K562 (cell line): ENCODE measurements around the gene C17orf50. TPM values are rescaled to one million over a fixed set of nuclear protein-coding genes. Genes with fewer than 3 reads are reported as not detected.
A peak's percentile ranks its signal among the peaks of the same experiment; 100 is the strongest.

Experiments
- ATAC-seq: fragments of 200-7000 bp; cut with Tn5 transposase; 3 replicates; pipeline ENCODE4 v1.9.1; 2020; ENCODE audit warnings: moderate library complexity
- BruUV-seq: library from RNA; stranded (reverse); fragments of 400-500 nt; replicated peaks from 2 replicates; lab custom pipeline; 2021; lab: Mats Ljungman, UMichigan
- CTCF ChIA-PET: fragments of 300-600 bp; formaldehyde crosslinking; extraction: SDS; loops from one replicate; lab custom pipeline; 2021; ENCODE audit warnings: low intra/inter-chr PET ratio; lab: Yijun Ruan, JAX
- POLR2A ChIA-PET: fragments of 300-600, 350-650 bp; sonication (Branson Sonifier 250); formaldehyde crosslinking; extraction: SDS; loops from one replicate; lab custom pipeline; 2021; ENCODE audit warnings: antibody characterized with exemption, inconsistent platforms; lab: Yijun Ruan, JAX
- DNase-seq, 4 experiments: peaks; one replicate each; pipeline versions ENCODE4 v3.0.0 to v3.0.0-alpha.2; 2011 to 2018; ENCODE audit warnings: low spot score in 3 of 4, mixed read lengths in 3 of 4; ENCODE audit errors: extremely low read depth in 1 of 4
- FAIRE-seq: peaks from 2 replicates; lab custom pipeline; 2011; peaks lifted over from hg19 to GRCh38; lab: Jason Lieb, UNC
- H2AFZ ChIP-seq: 2 replicates; pipeline ENCODE4 v1.6.0; 2011; ENCODE audit warnings: low read depth, low read length, control low read depth, inconsistent platforms
- H3K27ac ChIP-seq: fragments of 200-600 bp; 3 replicates; pipeline ENCODE4 v1.8.0; 2011; ENCODE audit warnings: low read depth, mild to moderate bottlenecking, control low read depth, inconsistent platforms, low read length, moderate library complexity, mixed read lengths; ENCODE audit errors: extremely low read depth
- H3K27me3 ChIP-seq, 2 experiments: fragments of 300-600 bp in 1 of 2; 2 replicates in 1 of 2; 3 replicates in 1 of 2; pipeline versions ENCODE4 v1.6.0 to v1.8.0; 2011; ENCODE audit warnings: inconsistent platforms in 2 of 2, low read length in 2 of 2, mild to moderate bottlenecking in 1 of 2, mixed read lengths in 1 of 2, moderate library complexity in 1 of 2; ENCODE audit not compliant: control insufficient read depth in 2 of 2, insufficient read depth in 2 of 2
- H3K36me3 ChIP-seq: fragments of 300-600 bp; 3 replicates; pipeline ENCODE4 v1.8.0; 2011; ENCODE audit warnings: mild to moderate bottlenecking, low read length, inconsistent platforms; ENCODE audit not compliant: control insufficient read depth, insufficient read depth
- H3K4me1 ChIP-seq, 2 experiments: fragments of 200-600 bp in 1 of 2; replicated peaks in 1 of 2; 2 replicates in 1 of 2; 3 replicates in 1 of 2; pipeline versions ENCODE4 v1.5.1 to v1.8.0; 2011; ENCODE audit warnings: inconsistent platforms in 2 of 2, low read length in 2 of 2, mild to moderate bottlenecking in 1 of 2, mixed read lengths in 1 of 2, moderate library complexity in 1 of 2; ENCODE audit not compliant: control insufficient read depth in 2 of 2, insufficient read depth in 2 of 2
- H3K4me2 ChIP-seq: 2 replicates; pipeline ENCODE4 v1.6.1; 2011; ENCODE audit warnings: low read length, control low read depth, inconsistent platforms, mixed read lengths; ENCODE audit not compliant: insufficient read depth
- H3K4me3 ChIP-seq: fragments of 200-600 bp; sonication (generic), shearing (Covaris generic); 2 replicates; pipeline ENCODE4 v1.5.1; 2016; ENCODE audit warnings: control low read depth, inconsistent platforms
- H3K79me2 ChIP-seq: fragments of 200-600 bp; 3 replicates; pipeline ENCODE4 v1.8.0; 2011; ENCODE audit warnings: low read length, inconsistent platforms; ENCODE audit not compliant: control insufficient read depth, insufficient read depth
- H3K9ac ChIP-seq, 2 experiments: 2 replicates each; pipeline versions ENCODE4 v1.6.0 to v1.6.1; 2011; ENCODE audit warnings: low read depth in 2 of 2, low read length in 2 of 2, control low read depth in 1 of 2, inconsistent platforms in 1 of 2, mild to moderate bottlenecking in 1 of 2, mixed read lengths in 1 of 2; ENCODE audit not compliant: insufficient read depth in 1 of 2
- H3K9me1 ChIP-seq: one replicate; pipeline ENCODE4 v1.6.0; 2011; ENCODE audit warnings: inconsistent platforms, mild to moderate bottlenecking, low read length, moderate library complexity; ENCODE audit not compliant: control insufficient read depth, insufficient read depth
- H3K9me3 ChIP-seq: replicated peaks from 2 replicates; pipeline ENCODE4 v1.5.1; 2011; ENCODE audit warnings: low read depth, low read length, inconsistent platforms; ENCODE audit not compliant: control insufficient read depth, insufficient read depth
- H4K20me1 ChIP-seq: replicated peaks from 2 replicates; pipeline ENCODE4 v1.6.1; 2011; ENCODE audit warnings: low read length, inconsistent platforms, mixed read lengths; ENCODE audit not compliant: control insufficient read depth, insufficient read depth
- ETS2 ChIP-seq: IDR thresholded peaks from 2 replicates; pipeline ENCODE4 v1.6.1; 2016; ENCODE audit warnings: borderline replicate concordance, missing genetic modification characterization, mild to moderate bottlenecking, moderate library complexity, missing compliant biosample characterization; ENCODE audit not compliant: poor library complexity, severe bottlenecking
- MCM7 ChIP-seq, 2 experiments: fragments of 450-650 bp; IDR thresholded peaks; 2 replicates each; pipeline ENCODE4 v1.6.1; 2016 to 2018
- NFATC3 ChIP-seq: fragments of 450-650 bp; IDR thresholded peaks from 2 replicates; pipeline ENCODE4 v1.6.1; 2017; ENCODE audit warnings: mild to moderate bottlenecking
- RHOXF2B ChIP-seq: fragments of 250-450 bp; sonication (Bioruptor Pico); conservative IDR thresholded peaks from 2 replicates; pipeline ENCODE4 v1.5.1; 2021
- SMARCC2 ChIP-seq: fragments of 450-650 bp; IDR thresholded peaks from 2 replicates; pipeline ENCODE4 v1.6.1; 2017; ENCODE audit warnings: antibody characterized with exemption, moderate library complexity, mild to moderate bottlenecking, low read depth
- SRSF9 ChIP-seq: fragments of 200-400 bp; formaldehyde crosslinking; IDR thresholded peaks from 2 replicates; pipeline ENCODE4 v1.6.1; 2017; ENCODE audit warnings: low read depth, low read length, borderline replicate concordance
- STAT5A ChIP-seq: IDR thresholded peaks from 2 replicates; pipeline ENCODE4 v1.6.1; 2012; ENCODE audit warnings: low read length, inconsistent platforms, borderline replicate concordance
- TARDBP ChIP-seq: fragments of 450-650 bp; IDR thresholded peaks from 2 replicates; pipeline ENCODE4 v1.6.1; 2016
- ZBTB7A ChIP-seq: IDR thresholded peaks from 2 replicates; pipeline ENCODE4 v1.6.1; 2011; ENCODE audit warnings: low read depth, mild to moderate bottlenecking, low read length, moderate library complexity, borderline replicate concordance; ENCODE audit not compliant: control insufficient read depth
- WGBS: fragments of 100-300 bp; shearing (Covaris generic); methylation state at CpG from one replicate; pipeline ENCODE4 v1.1.6; 2016; ENCODE audit warnings: low coverage, mixed read lengths; ENCODE audit not compliant: insufficient coverage; ENCODE audit errors: missing lambda C conversion rate; 5-methylcytosine and 5-hydroxymethylcytosine counted together
- in situ Hi-C: fragments of 300-500 bp; cut with MboI; formaldehyde crosslinking; loops from 4 replicates; pipeline ENCODE4 v1.15.0; 2018; ENCODE audit warnings: inconsistent platforms, mixed read lengths
- intact Hi-C: fragments of 100-400 bp; cut with micrococcal nuclease; formaldehyde crosslinking; loops from 2 replicates; pipeline ENCODE4 v1.14.2; 2022
- polyA plus RNA-seq, 8 experiments: library from polyadenylated mRNA; depleted of rRNA in 4 of 8; stranded (reverse) in 5 of 8; unstranded in 3 of 8; fragments of >200 nt; fragmentation: Nextera tagmentation in 2 of 8; fragmentation: Illumina TruSeq in 1 of 8; extraction: Ambion mirVana in 2 of 8; extraction: Trizol in 1 of 8; gene quantifications; 2 replicates each; pipeline versions ENCODE4 v1.2.1 to v1.2.3, GENCODE V29; 2011 to 2014; ENCODE audit warnings: inconsistent platforms in 1 of 8, missing spikeins in 1 of 8
- total RNA-seq, 7 experiments: library from RNA; depleted of rRNA in 6 of 7; stranded (reverse); fragments of >200 nt in 6 of 7; fragmentation: Illumina TruSeq in 2 of 7; extraction: Trizol in 2 of 7; gene quantifications; 2 replicates each; pipeline versions ENCODE4 v1.2.1 to v1.2.3, GENCODE V29; 2011 to 2021; ENCODE audit warnings: low replicate concordance in 1 of 7
- TF ChIP-seq, protein P1 (sequence below): IDR thresholded peaks from 2 replicates; pipeline ENCODE4 v1.6.1; 2011; ENCODE audit not compliant: insufficient read length; ENCODE audit errors: extremely low read depth
- TF ChIP-seq, protein P2 (sequence below): sonication (generic); formaldehyde crosslinking; IDR thresholded peaks from 2 replicates; pipeline ENCODE4 v1.8.1; 2023; ENCODE audit warnings: mild to moderate bottlenecking, missing genetic modification reagents
- TF ChIP-seq, protein P3 (sequence below), 3 experiments: IDR thresholded peaks in 2 of 3; conservative IDR thresholded peaks in 1 of 3; 2 replicates each; pipeline ENCODE4 v1.5.1; 2011 to 2012; ENCODE audit warnings: low read length in 3 of 3, mild to moderate bottlenecking in 3 of 3, control low read depth in 2 of 3, improper control_type of control experiment in 1 of 3, inconsistent platforms in 1 of 3, low read depth in 1 of 3, mixed read lengths in 1 of 3, moderate library complexity in 1 of 3; ENCODE audit not compliant: insufficient read depth in 2 of 3
- TF ChIP-seq, protein P4 (sequence below): IDR thresholded peaks from 2 replicates; pipeline ENCODE4 v1.6.1; 2011; ENCODE audit warnings: borderline replicate concordance, low read depth, mild to moderate bottlenecking, moderate library complexity, low read length; ENCODE audit not compliant: insufficient read depth, poor library complexity, severe bottlenecking

The C17orf50 gene
- total and polyA plus RNA-seq, 9 of the 15 experiments (the other 6 are each of a cell fraction or from before 2014, with no cell fraction given), result not detected

DNA sequence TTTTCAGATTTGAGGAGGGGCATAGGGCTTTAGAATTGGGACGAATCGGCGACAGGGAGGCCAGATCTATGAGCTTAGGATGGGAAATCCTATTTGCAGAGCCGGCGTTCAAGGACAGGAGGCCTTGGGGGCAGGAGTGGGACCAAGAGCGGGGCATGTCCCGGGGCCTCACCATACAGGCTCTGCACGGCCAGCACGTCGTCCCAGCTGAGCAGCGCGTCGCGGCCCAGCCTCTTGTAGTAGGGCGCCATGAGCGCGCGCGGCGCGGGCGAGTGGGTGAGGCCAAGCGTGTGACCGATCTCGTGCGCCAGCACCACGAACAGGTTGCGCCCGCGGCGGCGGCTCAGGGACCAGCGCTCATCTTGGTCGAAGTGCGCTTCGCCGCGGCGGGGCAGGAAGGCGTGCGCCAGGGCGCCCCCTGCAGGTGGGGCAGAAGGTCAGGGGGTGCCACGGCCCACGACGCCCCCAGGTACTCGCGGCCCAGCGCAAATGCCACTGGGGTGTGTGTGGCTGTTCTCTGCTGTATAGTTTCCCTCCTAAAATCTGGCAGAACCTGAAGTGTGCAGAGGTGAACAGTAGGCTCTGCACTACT lies 9.3 kb downstream of the C17orf50 start:
- 52% methylated on average over 31 of the region's 48 CpGs for WGBS
- ChIA-PET CTCF (no interaction called here), POLR2A (interaction anchor here (0.9 to 1.3 kb wide), 3 partner anchors 12 to 39 kb away, joined by 3 read pairs; partner anchors contain the start of gene TAF15)
- Histone ChIP-seq H4K20me1 (no peaks in the 10 kb centered on the region; the same call in 1 of the 2 replicates), H3K9me1 (peaks cover 3% of the 10 kb centered on the region), H3K79me2 (no peaks in the 10 kb centered on the region), H2AFZ (no peak overlapping the region), H3K27me3 (peaks cover 56 to 87% of the 10 kb centered on the region in 2 experiments; a peak in 4 of 5 replicates), H3K4me2 (no peak overlapping the region), H3K9me3 (no peaks in the 10 kb centered on the region), H3K9ac (no peak overlapping the region), H3K4me1 (peaks cover 0 to 16% of the 10 kb centered on the region in 2 experiments; a peak in 2 of 5 replicates), H3K4me3 (no peak overlapping the region), H3K27ac (no peak overlapping the region)
- no TSS peak for BruUV-seq
- ATAC-seq (no peak), FAIRE-seq (no peak), DNase-seq (no peak)
- in situ Hi-C loops, result loop anchor here (5.0 kb wide), 1 partner anchor 37 kb away; the partner anchor contains the start of gene TAF15
- intact Hi-C loops, result loop anchor here (10.0 kb wide), 1 partner anchor 175 kb away; the partner anchor contains the start of gene LYZL6
- TF ChIP-seq ZBTB7A (peak; percentile 20; the same call in 1 of the 2 replicates), RHOXF2B (CRISPR knock-in tag) (no peak), ETS2 (tag) (no peak), NFATC3 (no peak), SMARCC2 (no peak), STAT5A (no peak), TARDBP (no peak), SRSF9 (no peak), MCM7 (IDR thresholded peaks at IDR 0.05) (no peak)
- TF ChIP-seq, protein P1, sequence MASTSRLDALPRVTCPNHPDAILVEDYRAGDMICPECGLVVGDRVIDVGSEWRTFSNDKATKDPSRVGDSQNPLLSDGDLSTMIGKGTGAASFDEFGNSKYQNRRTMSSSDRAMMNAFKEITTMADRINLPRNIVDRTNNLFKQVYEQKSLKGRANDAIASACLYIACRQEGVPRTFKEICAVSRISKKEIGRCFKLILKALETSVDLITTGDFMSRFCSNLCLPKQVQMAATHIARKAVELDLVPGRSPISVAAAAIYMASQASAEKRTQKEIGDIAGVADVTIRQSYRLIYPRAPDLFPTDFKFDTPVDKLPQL, result no peak
- TF ChIP-seq, protein P2, sequence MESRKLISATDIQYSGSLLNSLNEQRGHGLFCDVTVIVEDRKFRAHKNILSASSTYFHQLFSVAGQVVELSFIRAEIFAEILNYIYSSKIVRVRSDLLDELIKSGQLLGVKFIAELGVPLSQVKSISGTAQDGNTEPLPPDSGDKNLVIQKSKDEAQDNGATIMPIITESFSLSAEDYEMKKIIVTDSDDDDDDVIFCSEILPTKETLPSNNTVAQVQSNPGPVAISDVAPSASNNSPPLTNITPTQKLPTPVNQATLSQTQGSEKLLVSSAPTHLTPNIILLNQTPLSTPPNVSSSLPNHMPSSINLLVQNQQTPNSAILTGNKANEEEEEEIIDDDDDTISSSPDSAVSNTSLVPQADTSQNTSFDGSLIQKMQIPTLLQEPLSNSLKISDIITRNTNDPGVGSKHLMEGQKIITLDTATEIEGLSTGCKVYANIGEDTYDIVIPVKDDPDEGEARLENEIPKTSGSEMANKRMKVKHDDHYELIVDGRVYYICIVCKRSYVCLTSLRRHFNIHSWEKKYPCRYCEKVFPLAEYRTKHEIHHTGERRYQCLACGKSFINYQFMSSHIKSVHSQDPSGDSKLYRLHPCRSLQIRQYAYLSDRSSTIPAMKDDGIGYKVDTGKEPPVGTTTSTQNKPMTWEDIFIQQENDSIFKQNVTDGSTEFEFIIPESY, result peak; percentile 94
- TF ChIP-seq, protein P3, sequence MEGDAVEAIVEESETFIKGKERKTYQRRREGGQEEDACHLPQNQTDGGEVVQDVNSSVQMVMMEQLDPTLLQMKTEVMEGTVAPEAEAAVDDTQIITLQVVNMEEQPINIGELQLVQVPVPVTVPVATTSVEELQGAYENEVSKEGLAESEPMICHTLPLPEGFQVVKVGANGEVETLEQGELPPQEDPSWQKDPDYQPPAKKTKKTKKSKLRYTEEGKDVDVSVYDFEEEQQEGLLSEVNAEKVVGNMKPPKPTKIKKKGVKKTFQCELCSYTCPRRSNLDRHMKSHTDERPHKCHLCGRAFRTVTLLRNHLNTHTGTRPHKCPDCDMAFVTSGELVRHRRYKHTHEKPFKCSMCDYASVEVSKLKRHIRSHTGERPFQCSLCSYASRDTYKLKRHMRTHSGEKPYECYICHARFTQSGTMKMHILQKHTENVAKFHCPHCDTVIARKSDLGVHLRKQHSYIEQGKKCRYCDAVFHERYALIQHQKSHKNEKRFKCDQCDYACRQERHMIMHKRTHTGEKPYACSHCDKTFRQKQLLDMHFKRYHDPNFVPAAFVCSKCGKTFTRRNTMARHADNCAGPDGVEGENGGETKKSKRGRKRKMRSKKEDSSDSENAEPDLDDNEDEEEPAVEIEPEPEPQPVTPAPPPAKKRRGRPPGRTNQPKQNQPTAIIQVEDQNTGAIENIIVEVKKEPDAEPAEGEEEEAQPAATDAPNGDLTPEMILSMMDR (IDR thresholded peaks at IDR 0.05 in 2 of 3, conservative IDR thresholded peaks at IDR 0.05 in 1 of 3; ENCODE audit: insufficient read depth in 2 of 3, low read depth in 1 of 3, low read length in 3 of 3), result peak; percentile 17 to 44 (median 30); a peak in 3 of 6 replicates
- TF ChIP-seq, protein P4, sequence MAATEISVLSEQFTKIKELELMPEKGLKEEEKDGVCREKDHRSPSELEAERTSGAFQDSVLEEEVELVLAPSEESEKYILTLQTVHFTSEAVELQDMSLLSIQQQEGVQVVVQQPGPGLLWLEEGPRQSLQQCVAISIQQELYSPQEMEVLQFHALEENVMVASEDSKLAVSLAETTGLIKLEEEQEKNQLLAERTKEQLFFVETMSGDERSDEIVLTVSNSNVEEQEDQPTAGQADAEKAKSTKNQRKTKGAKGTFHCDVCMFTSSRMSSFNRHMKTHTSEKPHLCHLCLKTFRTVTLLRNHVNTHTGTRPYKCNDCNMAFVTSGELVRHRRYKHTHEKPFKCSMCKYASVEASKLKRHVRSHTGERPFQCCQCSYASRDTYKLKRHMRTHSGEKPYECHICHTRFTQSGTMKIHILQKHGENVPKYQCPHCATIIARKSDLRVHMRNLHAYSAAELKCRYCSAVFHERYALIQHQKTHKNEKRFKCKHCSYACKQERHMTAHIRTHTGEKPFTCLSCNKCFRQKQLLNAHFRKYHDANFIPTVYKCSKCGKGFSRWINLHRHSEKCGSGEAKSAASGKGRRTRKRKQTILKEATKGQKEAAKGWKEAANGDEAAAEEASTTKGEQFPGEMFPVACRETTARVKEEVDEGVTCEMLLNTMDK, result peak; percentile 20
- TF ChIP-seq, all 486 proteins: peak for 4
- H3K36me3 ChIP-seq, result no peaks in the 10 kb centered on the region
